Activated T-cell treated with anti-CD3 and anti-CD28 coated beads for 48 hours (primary cell): ENCODE results near the gene CIDEA.
A peak's percentile ranks its signal among the peaks of the same experiment; 100 is the strongest.
"Not testable (repeated sequence)": the region's sequence is repeated elsewhere in the genome, so short reads cannot be mapped to it uniquely, and the experiment has no call there.

Experiments
- DNase-seq: peaks from one replicate; pipeline ENCODE4 v3.0.0-alpha.2; 2020; ENCODE audit warnings: low read depth

Gene CIDEA

DNA sequence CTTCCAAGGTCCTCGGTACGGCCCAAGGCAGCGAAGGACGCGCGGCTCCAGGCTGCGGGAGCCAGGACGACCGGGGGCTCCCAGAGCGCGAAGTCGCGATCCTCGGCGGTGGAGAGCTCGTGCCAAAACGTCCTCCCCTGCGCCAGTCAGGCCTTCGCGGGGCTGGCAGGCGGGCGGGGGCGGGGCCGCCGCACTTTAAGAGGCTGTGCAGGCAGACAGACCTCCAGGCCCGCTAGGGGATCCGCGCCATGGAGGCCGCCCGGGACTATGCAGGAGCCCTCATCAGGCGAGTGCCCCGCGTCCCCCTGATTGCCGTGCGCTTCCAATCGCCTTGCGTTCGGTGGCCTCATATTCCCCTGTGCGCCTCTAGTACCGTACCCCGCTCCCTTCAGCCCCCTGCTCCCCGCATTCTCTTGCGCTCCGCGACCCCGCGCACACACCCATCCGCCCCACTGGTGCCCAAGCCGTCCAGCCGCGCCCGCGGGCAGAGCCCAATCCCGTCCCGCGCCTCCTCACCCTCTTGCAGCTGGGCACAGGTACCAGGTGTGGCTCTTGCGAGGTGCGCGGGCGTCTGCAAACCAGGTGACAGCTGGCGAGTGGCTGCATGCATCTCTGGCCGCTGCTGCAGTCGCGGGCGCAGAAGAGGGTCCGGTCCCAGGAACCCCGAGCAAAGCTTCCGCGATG, at the start of gene CIDEA:
TSS of gene CIDEA (plus strand) at position 226 of the 684 bp plus-strand sequence. CDS start at position 249, 23 bp downstream.
- no peak for DNase-seq

DNA sequence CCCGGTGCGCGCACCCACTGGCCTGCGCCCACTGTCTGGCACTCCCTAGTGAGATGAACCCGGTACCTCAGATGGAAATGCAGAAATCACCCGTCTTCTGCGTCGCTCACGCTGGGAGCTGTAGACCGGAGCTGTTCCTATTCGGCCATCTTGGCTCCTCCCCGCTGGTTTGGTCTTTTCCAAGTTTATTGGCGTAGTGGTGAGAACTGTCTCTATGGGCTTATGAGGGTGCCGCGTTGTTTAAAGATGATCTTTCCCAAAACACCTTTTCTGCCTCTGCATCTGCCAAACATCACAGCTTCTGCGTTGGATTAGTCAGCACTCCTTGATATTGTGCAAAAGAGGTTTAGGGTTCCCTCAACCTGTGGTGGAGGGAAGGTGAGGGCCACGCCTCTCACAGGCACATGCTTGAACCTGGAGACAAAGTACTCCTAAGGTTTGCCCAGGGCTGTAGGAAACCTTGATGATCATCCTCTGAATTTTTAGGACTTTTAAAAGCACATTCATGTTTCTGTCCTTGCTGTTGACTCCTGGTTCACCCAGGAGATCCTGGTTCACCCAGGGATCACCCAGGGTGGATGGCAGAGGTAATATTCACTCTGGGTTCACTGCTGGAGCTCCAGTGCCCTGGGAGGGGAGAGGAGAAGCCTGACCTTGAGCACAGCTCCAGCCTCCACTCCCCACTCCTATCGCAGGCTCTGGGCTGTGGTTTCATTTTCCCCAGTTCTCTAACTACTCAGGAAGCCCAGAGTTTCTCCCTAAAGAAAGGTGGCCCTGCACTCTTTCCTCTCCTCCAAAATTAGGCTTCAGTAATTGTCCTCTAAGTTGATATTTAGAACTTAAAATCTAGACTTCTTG, 45.6 kb upstream of the CIDEA start:
- DNase-seq: not testable (repeated sequence)

DNA sequence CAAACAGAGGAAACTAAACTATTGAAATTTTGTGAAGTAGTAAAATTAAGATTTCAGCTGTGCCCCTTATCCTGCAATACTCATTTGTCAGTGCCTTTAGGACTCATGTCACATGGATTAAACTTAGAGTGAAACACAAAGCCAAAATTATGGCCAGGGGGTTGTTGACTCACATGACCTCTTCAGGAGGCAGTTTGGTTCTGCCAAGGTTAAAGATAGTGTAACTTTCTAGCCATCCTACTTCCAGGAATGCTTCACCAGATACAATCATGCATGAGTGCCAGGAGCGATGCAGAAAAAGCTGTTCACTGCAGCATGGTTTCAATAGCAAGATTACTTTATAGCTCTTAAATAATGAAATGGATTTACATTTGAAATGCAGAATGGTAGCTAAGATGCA, 41.9 kb upstream of the CIDEA start:
- DNase-seq: not testable (repeated sequence)

- DNase-seq: not testable (repeated sequence)
These were observed 39.7 kb upstream of the CIDEA start for GRCh38 chr18:12214296-12215005.

DNA sequence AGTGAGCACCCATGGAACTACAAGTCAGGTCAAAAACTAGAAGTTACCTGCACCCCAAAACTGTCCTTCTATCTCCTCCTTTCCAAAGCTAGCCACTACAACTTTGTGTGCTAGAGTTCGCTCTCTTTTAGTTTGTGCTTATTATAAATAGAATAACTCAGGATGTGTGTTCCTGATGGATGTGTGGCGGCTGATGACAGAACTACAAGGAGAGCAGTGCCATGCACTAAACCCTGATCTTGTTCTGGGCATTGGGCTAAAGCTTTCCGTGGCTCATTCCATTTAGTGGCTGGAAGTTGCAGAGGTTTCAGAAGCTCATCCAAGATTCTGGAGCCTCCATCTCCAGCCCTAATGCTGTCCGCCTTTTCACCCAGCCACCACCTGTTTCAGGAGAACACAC, 37.7 kb upstream of the CIDEA start:
- not testable (repeated sequence) for DNase-seq

GRCh38 chr18:12218603-12219002, 35.6 kb upstream of the CIDEA start:
- not testable (repeated sequence) for DNase-seq

DNA sequence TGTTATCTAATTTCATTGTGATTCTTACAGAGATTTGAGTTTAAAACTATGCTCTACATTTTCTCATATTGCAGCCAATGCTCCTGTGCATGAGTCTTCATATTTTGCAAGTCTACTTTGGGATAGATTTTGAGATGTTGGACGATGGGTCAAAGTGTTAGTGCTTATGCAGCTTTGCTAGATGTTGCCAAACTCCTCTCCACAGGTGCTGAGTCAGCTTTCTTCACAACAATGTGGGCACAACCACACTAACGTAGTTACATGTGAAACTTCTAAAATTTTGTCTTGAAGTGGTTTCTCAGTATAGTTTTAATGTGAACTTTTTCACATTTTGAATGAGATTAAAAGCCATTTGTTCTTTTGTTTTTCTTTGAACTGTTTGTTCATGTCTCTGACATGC, 32.1 kb upstream of the CIDEA start:
- not testable (repeated sequence) for DNase-seq

DNA sequence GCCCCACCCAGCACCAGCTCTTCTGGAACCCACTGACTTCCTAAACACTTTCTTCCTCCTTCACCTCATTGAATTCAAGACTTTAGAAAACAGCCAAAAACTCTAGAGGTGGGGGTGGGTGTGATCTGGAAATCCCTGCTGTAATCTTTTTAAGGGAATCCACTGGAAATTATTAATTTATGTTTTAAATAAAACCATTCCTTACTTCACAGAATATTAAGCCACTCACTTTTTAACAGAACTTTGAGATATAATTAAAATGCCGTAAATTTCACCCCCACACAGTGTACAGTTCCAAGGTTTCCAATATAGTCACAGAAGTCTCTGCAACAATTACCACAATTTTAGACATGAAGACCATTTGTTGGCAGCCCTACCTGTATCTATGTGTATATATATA, 30.8 kb upstream of the CIDEA start:
- DNase-seq: not testable (repeated sequence)

DNA sequence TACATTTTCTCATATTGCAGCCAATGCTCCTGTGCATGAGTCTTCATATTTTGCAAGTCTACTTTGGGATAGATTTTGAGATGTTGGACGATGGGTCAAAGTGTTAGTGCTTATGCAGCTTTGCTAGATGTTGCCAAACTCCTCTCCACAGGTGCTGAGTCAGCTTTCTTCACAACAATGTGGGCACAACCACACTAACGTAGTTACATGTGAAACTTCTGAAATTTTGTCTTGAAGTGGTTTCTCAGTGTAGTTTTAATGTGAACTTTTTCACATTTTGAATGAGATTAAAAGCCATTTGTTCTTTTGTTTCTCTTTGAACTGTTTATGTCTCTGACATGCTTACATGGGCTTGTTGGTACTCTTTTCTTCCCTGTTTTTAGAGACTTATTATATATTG, 27.4 kb upstream of the CIDEA start:
- DNase-seq: not testable (repeated sequence)

DNA sequence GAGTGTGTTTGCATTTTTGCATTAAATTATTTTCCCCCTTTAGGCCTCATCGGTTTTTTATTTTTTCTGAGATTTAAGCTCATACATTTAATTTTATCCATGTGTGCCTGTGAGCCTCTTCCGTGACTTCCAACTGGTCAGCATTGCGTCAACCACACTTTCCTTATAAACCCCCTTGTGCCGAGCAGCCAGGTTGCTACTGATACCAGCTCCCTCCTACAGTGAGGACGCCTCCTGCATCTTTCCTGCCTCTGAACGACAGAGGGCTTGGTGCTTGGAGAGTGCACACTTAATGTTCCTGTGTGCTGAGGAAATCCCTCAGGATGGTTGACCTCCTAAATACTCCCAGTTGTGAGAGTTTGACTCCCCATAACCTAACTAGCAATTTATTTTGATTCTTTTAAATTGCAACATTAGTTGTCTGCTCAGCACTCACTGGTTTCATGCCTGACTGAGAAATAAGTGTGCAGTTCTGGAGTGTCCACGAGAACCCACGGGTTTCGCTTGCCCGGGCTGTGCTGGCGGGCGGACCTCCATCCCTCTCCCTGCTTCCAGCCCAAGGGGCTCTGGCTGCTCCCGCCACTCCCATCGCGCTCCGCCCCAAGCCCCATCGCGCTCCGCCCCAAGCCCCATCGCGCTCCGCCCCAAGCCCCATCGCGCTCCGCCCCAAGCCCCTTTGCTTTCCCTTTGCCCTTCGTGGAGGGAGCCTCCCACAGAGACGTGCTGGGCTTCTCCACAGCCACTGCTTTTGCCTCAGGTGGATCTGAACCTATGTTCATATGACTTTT, 26.6 kb upstream of the CIDEA start:
- DNase-seq: not testable (repeated sequence)

- not testable (repeated sequence) for DNase-seq
These were observed 25.9 kb upstream of the CIDEA start for GRCh38 chr18:12228308-12228707.

GRCh38 chr18:12230561-12230960, 23.6 kb upstream of the CIDEA start:
- DNase-seq: not testable (repeated sequence)

GRCh38 chr18:12231040-12231882, 22.9 kb upstream of the CIDEA start:
- no peak for DNase-seq

GRCh38 chr18:12231986-12232385, 22.2 kb upstream of the CIDEA start:
- no peak for DNase-seq

DNA sequence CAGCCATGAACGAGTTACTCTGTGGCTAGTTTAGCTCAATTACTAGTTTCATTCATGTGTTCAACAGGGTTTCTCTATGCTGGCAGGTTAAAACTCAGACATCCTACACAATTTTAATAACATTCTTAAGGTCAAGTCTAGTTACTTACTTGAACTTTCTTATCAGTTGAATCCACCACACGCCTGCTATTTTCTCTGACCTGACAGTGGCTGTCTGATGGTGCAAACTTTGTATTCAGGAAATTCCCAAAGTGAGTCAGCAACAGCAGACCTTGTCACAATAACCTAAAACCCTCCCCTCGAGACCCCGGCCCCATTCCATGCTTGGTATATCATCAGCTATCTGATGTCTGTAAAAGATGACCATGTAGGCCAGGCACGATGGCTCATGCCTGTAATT, 20.8 kb upstream of the CIDEA start:
- no peak for DNase-seq

GRCh38 chr18:12234451-12235190, 19.5 kb upstream of the CIDEA start:
- no peak for DNase-seq

- no peak for DNase-seq
These were observed 18.0 kb upstream of the CIDEA start for GRCh38 chr18:12236141-12236540.

DNA sequence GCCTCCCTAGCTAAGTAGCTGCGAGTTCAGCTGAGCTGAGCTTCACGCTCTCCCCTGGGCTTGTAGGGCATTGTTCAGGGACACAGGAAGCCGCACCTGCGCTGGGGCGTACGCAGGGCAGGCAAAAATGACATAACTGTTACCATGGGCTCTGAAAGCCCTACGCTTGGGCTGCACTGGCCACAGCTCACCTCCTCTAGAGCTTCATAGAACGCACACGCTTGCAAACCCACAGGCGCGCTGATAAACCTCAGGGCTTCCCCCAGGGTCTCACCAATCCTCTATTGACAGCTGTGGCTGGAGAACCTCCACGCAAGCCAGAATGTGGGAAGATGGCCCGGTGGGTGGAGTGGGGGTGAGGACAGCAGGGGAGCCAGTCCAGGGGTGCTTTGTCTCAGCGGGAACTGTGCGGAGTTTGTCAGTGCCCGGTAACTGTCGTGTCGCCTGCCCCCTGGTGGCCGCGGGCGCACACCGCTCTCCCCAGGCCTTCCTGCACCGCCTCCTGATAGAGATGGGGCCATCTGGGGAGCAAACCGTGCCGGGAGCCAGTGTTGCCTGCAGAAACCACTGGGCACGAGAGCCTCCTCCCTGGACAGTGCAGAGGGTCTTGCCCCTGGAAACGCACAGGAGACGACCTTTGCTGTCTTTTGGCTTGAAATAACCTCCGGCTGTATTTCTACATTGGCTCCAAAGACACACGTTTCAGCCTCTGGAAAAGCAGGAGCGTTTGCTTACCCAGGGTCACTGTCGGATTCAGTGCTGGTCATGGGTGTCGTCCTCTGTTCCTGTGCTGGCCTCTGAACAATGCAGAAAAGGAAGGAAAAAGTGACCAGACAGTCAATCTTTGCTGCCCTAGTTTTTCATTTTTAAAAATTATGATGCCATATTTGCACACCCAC, 17.0 kb upstream of the CIDEA start:
- DNase-seq: peak; percentile 67

- no peak for DNase-seq
These were observed 15.3 kb upstream of the CIDEA start for GRCh38 chr18:12238826-12239225.
